Stimulated activated CD4-positive, alpha-beta T cell treated with anti-CD3 and anti-CD28 coated beads, TNF-alpha, amount 100 ng/mL, for 4 hours (primary cell): ENCODE results near the gene PPP1R8.

Source experiments
- DNase-seq, 3 experiments: peaks; one replicate each; pipeline ENCODE4 v3.0.0-alpha.2; 2020; ENCODE audit warnings: low read depth in 3 of 3

Gene PPP1R8

GRCh38 chr1:27872059-27872801 is 41.6 kb downstream of the PPP1R8 start, which contains the start of gene THEMIS2:
THEMIS2 (plus strand) TSS chr1:27872544; CDS start chr1:27872572, 28 bp downstream.
- peak; percentile 65 to 77 (median 66) for DNase-seq

DNA sequence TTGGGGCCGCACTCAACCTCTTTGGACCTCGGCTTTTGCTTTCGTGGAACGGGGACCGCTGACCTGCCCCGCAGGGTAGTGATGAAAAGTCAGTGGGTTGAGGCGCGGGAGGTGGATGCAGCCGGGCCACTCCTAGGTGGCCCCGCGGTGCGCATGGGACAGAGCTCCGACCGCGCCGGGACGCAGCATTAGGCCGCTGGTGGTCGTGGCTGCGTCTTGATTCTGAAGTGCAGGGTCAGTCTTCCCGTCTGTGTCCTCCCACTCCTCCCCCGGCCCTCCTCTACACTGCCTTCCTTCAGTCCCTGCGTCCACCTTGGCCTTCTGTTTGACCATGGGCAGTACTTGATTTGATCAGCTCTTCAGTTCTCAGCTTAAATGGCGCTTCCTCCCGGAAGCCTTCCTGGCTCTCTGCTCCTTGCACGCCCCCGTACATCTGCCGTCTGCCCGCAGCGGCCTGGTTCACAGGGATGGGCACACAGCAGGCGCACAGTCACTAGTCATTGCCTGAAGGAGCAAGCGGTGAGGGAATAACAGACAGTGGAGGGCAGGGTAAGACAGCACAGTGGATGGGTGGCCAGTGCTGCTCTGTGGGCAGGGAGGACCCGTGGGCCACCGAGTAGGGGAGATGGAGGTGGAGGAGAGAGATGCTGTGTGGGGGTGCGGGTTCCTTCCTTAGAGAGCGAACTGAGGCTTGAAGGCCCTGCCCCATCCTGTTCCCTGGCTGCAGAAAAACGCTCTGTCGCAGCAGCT is 42.4 kb downstream of the PPP1R8 start:
- DNase-seq: no peak

DNA sequence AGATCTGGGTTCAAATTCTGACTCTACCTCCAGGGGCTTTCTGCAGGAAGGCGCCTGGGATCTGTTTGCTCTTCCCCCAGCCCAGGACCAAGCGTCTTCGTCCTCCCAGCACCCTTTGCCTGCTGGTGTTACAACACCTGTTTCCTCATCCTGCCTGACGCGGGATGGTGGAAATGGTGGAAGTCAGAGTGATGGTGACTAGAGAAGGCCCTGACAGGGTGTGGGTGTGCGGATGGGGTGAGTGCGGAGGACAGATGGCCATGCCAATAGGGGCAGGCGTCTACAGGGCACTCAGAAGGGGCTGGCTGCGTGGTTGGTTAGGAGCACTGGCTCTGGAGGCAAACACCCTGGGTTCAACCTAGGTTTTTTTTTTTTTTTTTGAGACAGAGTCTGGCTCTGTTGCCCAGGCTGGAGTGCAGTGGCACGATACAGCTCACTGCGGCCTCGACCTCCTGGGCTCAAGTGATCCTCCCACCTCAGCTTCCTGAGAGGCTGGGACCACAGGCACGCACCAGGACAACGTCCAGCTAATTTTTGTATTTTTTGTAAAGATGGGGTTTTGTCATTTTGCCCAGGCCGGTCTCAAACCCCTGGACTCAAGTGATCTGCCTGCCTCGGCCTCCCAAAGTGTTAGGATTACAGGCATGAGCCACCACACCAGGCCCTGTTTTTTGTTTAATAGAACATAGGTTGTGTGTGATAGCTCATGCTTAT is 43.2 kb downstream of the PPP1R8 start:
- no peak for DNase-seq

DNA sequence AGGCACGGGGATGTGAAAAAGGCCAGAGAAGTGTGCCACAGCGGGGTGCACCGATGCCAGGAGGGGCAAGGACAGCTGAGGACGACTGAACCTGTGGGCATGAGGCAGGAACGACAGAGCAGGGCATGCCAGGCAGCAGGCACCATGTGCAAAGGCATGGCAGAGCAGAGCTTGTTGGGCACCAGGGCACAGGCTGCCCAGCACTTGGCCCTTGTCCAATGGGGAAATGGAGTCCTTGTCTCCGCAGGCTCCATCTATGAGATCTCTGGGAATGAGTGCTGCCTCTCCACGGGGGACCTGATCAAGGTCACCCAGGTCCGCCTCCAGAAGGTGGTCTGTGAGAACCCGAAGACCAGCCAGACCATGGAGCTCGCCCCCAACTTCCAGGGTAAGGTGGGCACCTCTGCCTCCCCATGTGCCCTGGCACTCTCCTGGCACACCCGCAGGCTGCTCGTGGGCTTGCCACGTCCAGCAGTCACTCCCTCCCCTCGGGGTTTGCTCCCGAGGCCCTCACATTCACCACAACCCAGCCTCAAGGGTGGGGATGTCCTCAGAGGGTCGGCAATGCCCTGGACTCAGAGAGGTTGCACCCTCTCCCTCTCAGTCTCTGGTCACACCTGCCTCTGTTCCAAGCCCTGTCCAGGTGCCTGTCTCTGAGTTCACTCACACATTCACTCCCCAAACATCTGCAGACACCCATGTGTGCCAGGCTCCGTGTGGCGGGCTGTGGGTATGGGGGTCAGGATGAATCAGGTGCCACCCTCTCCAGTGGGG is 45.9 kb downstream of the PPP1R8 start:
- DNase-seq: no peak

DNA sequence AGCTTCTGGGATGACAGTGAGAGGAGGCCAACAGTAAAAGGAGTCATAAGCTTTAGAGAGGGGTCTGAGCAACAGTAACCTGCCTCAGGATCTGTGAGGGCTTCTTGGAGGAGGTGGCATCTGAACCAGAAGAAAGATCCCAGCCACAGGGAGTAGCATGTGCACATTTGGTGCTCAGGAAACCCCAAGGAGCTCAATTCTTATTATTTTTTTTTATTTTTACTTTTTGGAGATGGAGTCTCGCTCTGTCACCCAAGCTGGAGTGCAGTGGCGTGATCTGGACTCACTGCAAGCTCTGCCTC is 46.5 kb downstream of the PPP1R8 start:
- DNase-seq: no peak

- no peak for DNase-seq
Measured at GRCh38 chr1:27878039-27878438, 47.5 kb downstream of the PPP1R8 start.

DNA sequence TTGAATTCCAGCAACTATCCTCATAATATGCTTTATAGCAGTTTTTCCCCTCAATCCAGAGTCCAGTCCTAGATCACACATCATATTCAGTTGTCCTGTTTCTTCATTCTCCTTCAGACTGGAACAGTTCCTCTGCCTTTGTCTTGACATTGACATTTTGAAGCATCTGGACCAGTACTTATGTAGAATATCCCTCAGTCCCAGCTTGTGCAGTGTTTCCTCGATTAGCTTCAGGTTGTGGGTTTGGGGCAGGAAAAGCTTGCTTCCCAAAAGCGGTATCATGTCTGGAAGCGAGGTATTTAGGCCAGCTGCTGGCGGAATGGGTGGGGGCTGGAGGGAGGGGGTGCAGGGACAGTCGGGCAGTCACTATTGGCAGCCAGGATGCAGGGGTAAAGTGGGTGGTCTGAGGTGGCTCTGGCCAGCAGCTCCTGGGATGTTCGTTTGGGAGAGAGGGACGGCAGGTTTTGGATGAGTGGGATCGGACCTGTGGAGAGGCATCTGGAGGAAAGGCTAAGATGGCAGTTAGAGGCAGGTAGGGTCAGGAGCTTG is 48.3 kb downstream of the PPP1R8 start:
- no peak for DNase-seq

DNA sequence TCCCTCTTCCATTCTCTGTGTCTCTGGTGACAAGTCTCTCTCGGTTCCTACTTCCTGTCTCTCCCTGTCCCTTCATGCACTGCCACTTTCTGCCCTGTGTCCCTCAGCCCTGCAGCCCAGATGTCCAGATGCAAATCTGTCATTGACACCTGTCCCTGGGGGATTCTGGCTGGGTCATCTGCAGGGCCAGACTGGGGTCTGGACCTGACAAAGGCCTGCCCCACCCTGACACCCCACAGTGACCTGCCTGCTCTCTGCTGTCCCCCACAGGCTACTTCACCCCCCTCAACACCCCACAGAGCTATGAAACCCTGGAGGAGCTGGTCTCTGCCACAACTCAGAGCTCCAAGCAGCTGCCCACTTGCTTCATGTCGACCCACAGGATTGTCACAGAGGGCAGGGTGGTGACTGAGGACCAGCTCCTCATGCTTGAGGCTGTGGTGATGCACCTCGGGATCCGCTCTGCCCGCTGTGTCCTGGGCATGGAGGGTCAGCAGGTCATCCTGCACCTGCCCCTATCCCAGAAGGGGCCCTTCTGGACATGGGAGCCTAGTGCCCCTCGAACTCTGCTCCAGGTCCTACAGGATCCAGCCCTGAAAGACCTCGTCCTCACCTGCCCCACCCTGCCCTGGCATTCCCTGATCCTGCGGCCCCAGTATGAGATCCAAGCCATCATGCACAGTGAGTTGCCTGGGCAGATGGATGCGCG is 48.9 kb downstream of the PPP1R8 start:
- DNase-seq: no peak

GRCh38 chr1:27882543-27882903 is 51.9 kb downstream of the PPP1R8 start:
- DNase-seq: no peak

DNA sequence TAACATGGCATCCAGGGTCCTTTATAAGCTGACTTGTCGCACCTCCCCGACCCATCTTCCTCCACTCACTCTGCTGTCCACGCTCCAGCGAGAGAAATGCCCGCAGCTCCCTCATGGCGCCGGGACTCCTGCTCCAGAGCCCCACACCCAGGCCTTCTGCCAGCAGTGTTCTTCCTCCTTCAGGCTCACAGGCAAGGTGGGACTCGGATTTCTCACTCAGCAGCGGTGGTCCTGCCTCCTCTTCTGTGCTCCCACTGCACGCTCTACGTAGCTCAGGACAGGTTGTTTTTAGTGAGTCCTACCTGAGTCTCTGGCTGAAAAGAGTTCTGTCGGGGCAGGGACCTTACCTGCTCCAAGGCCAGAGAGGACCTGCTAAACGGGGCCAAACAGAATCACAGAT is 53.0 kb downstream of the PPP1R8 start:
- no peak for DNase-seq

GRCh38 chr1:27884006-27884954 is 53.7 kb downstream of the PPP1R8 start:
- no peak for DNase-seq

GRCh38 chr1:27885114-27885528 is 54.5 kb downstream of the PPP1R8 start:
- no peak for DNase-seq

DNA sequence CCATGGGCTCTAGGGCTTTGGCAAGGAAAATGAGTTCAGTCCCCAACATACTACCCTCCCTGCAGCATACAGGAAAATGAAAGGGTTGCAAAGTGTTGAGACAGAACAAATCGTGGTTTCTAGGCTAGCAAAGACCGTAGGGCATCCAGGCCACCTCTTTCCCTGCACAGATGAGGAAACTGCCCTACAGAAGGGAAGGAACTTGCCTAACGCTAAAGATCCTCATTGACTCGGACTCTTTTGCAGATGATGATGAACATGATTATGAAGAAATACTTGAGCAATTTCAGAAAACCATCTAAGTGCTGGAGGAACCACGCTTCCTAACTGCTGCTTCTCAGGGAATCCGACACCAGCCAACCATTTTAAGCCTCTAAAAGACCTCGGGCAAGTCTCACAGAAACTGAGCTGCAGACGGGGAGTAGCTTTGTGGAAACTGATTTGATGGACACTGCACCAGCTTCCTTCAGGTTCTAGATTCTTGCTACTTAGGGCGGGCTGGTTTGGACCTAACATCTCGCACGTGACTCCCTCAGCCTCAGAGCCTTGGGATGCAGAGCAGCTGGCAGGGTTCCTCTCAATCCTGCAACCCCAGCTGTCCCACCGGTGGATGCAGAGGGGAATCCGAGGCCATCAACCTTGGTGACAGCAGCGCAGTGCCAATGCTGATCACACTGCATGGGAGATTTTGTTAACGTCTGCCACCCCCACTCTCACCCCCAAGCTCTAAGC is 55.2 kb downstream of the PPP1R8 start:
- DNase-seq: no peak

DNA sequence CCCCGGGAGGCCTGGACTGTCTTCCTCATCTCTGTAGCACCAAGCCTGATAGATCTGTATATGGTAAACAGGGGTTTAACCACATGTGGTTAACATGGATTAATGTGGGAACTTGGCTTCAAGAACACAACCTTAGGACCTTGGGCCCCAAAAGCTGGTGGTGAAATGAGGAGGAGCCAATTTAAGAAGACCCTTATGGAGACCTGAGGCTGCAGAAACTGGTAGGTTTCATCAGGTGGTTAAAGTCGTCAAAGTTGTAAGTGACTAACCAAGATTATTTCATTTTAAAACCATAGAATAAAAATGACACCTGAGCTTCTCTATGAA is 55.7 kb downstream of the PPP1R8 start:
- no peak for DNase-seq

DNA sequence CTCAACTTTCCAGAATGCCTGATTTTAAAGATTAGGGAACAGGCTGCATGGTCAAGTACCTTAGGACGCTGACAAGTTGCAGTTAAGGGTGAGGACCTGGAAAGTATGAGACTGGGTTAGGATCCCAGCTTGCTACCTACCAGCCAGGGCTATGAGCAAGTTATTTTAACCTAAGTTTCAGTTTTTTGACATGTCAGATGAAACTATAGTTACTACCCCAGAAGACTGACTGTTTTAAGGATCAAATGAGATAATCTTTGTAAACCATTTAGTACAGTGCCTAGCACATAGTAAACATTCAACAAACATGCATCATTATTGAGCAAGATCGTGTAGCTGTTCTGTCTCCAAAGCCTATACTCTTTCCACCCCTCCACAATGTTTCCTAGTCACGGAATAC is 56.2 kb downstream of the PPP1R8 start:
- no peak for DNase-seq

DNA sequence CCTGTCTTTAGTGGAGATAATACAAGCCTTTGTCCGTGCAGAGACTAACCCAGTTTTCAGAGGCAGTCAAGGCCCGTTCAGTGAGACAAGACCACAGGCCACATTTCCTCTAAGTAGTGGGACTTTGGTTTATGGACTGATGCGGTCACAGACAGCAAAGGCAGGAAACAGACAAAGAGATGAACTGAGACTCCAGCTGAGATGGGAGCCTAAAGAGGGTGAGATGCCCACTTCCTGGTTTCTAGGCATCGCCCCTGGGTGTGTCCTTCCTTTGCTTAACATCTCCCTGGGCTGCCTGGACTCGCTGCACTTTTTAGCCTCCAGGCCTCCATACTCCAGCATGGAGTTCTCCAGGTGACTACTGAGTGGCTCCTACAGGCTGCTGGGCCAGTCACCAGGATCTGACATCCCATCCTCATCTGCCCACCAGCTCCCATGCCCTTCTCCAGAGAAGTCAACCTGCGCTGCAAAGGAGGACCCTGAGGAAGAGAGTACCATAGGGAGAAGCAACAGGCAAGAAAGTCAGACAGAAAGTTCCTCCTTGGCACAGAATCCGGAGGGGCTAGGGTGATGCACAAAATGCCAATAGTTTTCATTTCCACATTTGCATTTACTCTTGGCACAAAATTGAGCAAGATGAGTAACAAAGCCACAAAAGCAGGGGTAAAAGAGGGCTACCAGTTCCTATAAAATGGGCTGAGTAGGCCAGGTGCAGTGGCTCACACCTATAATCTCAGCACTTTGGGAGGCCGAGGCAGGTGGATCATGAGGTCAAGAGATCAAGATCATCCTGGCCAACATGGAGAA is 56.8 kb downstream of the PPP1R8 start:
- DNase-seq: no peak

DNA sequence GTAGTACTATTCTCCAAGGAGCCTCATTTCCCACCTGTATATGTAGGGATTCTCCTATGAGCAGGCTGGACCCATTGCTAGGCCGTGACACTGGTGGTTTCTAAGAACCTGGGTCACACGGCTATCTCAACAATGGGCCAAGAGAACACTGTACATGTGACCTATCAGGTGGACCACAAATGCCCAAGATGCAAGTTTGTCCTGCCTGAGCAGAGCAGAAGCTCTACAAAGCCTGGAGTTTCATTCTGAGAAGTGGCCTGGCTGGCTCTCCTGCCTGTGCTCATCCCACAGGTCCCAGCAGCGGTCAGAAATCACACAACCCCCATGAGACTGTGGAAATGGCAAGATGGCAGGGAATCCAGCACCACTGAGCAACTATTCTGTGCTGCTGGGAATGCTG is 58.9 kb downstream of the PPP1R8 start:
- no peak for DNase-seq

DNA sequence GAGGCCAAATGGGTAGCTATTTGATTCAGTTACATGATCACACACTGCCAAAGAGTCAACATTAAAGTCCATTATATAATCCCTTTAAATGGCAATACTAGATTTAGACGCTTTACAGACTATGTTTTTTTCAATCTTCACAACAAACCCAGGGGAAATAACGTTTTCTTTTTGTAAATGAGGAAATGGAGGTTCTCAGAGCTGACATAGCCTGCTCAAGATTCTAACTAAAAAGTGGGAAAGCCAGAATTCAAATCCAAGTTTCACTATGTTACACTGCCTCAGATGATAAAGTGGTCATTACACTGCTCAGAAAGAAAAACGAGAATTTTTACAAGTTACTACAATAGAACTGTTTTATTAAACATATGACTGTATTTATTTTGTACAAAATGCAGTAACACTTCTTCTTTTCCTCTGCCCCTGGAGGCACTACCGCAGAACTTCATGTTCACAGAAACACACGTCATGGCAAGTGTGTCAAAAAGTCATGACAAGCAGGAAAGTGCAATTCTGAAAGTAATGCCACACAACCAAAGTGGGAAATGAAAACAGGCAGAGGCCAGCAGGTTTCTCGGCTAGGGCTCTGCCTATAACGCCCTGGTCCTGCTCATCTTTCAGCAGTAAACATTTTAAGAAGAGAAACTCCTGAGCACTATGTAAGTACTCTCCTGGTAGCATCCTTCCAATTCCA is 60.8 kb downstream of the PPP1R8 start:
- no peak for DNase-seq
